Esophagus (tissue), 2 donors: ENCODE measurements around the gene CD44. TPM values are rescaled to one million over a fixed set of nuclear protein-coding genes. Genes with fewer than 3 reads are reported as not detected.
A peak's percentile ranks its signal among the peaks of the same experiment; 100 is the strongest.

ENCODE experiments used
- H3K27ac ChIP-seq, 2 donors: one replicate each; pipeline ENCODE4 v1.5.1; 2013; ENCODE audit warnings: low read depth in 2 of 2, mild to moderate bottlenecking in 2 of 2, inconsistent platforms in 1 of 2, low read length in 1 of 2, moderate library complexity in 1 of 2
- H3K27me3 ChIP-seq, 2 donors: one replicate each; pipeline ENCODE4 v1.6.1; 2013; ENCODE audit warnings: low read length in 2 of 2, control low read depth in 1 of 2, mild to moderate bottlenecking in 1 of 2; ENCODE audit not compliant: insufficient read depth in 2 of 2, control insufficient read depth in 1 of 2
- H3K36me3 ChIP-seq, 2 donors: one replicate each; pipeline ENCODE4 v1.6.1; 2013; ENCODE audit warnings: low read length in 1 of 2; ENCODE audit not compliant: control insufficient read depth in 2 of 2, insufficient read depth in 2 of 2
- H3K4me1 ChIP-seq, 2 donors: one replicate each; pipeline ENCODE4 v1.6.1; 2013; ENCODE audit warnings: low read length in 1 of 2; ENCODE audit not compliant: control insufficient read depth in 2 of 2, insufficient read depth in 2 of 2
- H3K4me3 ChIP-seq, 2 donors: one replicate each; pipeline ENCODE4 v1.5.1; 2013; ENCODE audit warnings: low read length in 2 of 2, mild to moderate bottlenecking in 2 of 2, low read depth in 1 of 2, moderate library complexity in 1 of 2
- H3K9me3 ChIP-seq, 2 donors: one replicate each; pipeline ENCODE4 v1.6.1; 2013; ENCODE audit warnings: mild to moderate bottlenecking in 2 of 2, low read depth in 1 of 2, low read length in 1 of 2, moderate library complexity in 1 of 2; ENCODE audit not compliant: control insufficient read depth in 2 of 2, insufficient read depth in 1 of 2
- WGBS, 2 donors: extraction: QIAGEN DNeasy Blood & Tissue Kit; methylation state at CpG; one replicate each; pipeline ENCODE4 v1.1.7; 2013; 5-methylcytosine and 5-hydroxymethylcytosine counted together
- polyA plus RNA-seq, 2 donors: library from polyadenylated mRNA; stranded (reverse); fragments of 200-250 nt; gene quantifications; one replicate each; pipeline ENCODE4 v1.2.3, GENCODE V29; 2013
- donor health status: healthy with polysubstance abuse.
- donor health status: Bipolar disorder and iron deficiency.

The CD44 gene
- polyA plus RNA-seq, 2 donors, result 130 to 161 TPM

- Histone ChIP-seq H3K4me1 (no peaks in the 10 kb centered on the region), H3K9me3 (no peaks in the 10 kb centered on the region), H3K27me3 (no peaks in the 10 kb centered on the region), H3K27ac (peak overlapping the region; percentile 27 to 29), H3K36me3 (peaks cover 0 to 14% of the 10 kb centered on the region in 2 donors), H3K4me3 (no peak overlapping the region)
- WGBS, 2 donors, result 80 to 84% methylated on average over 6 of the region's 6 CpGs
Observed at GRCh38 chr11:35190804-35191348, 51.9 kb downstream of the CD44 start.

GRCh38 chr11:35192347-35192746, 53.4 kb downstream of the CD44 start:
- Histone ChIP-seq H3K27ac (peak overlapping the region; percentile 47 to 57), H3K4me1 (no peaks in the 10 kb centered on the region), H3K36me3 (peaks cover 0 to 14% of the 10 kb centered on the region in 2 donors), H3K27me3 (no peaks in the 10 kb centered on the region), H3K9me3 (no peaks in the 10 kb centered on the region), H3K4me3 (no peak overlapping the region)
- 57 to 65% methylated on average over 3 of the region's 3 CpGs for WGBS, 2 donors

GRCh38 chr11:35193767-35194166, 54.8 kb downstream of the CD44 start:
- Histone ChIP-seq H3K9me3 (no peaks in the 10 kb centered on the region), H3K4me1 (no peaks in the 10 kb centered on the region), H3K4me3 (no peak overlapping the region), H3K27ac (no peak overlapping the region), H3K27me3 (no peaks in the 10 kb centered on the region), H3K36me3 (peaks cover 0 to 12% of the 10 kb centered on the region in 2 donors)
- WGBS, 2 donors, result 72 to 76% methylated on average over 6 of the region's 6 CpGs

GRCh38 chr11:35197292-35197691, 58.3 kb downstream of the CD44 start:
- H3K27me3 ChIP-seq, result no peaks in the 10 kb centered on the region
- H3K4me3 ChIP-seq, result no peak overlapping the region
- no peaks in the 10 kb centered on the region for H3K9me3 ChIP-seq
- H3K4me1 ChIP-seq, result no peaks in the 10 kb centered on the region
- H3K27ac ChIP-seq, result no peak overlapping the region
- WGBS, 2 donors, result 88 to 94% methylated on average over 1 of the region's 1 CpG
- peaks cover 4 to 13% of the 10 kb centered on the region in 2 donors for H3K36me3 ChIP-seq

DNA sequence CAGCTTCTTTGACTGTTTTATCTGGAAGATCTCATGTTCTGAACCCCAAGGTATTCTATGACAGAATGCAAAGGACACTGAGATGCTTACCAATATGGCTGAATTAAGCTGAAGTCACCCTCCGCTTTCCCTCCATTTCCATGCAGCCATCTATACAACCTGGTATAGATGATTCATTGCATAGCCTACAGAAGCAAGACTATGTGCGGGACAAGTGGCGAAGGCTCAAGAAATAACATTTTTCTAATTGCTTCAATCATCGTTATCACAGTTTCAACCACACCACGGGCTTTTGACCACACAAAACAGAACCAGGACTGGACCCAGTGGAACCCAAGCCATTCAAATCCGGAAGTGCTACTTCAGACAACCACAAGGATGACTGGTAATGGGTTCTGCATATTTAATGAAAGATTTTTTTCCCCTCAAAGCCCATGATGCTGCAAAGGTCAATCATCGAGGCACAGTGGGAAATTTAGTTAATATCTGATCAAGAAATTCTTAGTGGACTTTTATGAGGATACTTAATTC, 61.9 kb downstream of the CD44 start:
- Histone ChIP-seq H3K27ac (no peak overlapping the region), H3K4me1 (no peaks in the 10 kb centered on the region), H3K9me3 (no peaks in the 10 kb centered on the region), H3K36me3 (peaks cover 14 to 16% of the 10 kb centered on the region in 2 donors), H3K27me3 (no peaks in the 10 kb centered on the region), H3K4me3 (no peak overlapping the region)
- WGBS, 2 donors, result 92 to 95% methylated on average over 7 of the region's 7 CpGs

GRCh38 chr11:35204614-35205013, 65.6 kb downstream of the CD44 start:
- 83 to 91% methylated on average over 5 of the region's 5 CpGs for WGBS, 2 donors
- Histone ChIP-seq H3K27me3 (no peaks in the 10 kb centered on the region), H3K4me1 (no peaks in the 10 kb centered on the region), H3K9me3 (no peaks in the 10 kb centered on the region), H3K4me3 (no peak overlapping the region), H3K36me3 (peaks cover 15 to 22% of the 10 kb centered on the region in 2 donors), H3K27ac (no peak overlapping the region)

DNA sequence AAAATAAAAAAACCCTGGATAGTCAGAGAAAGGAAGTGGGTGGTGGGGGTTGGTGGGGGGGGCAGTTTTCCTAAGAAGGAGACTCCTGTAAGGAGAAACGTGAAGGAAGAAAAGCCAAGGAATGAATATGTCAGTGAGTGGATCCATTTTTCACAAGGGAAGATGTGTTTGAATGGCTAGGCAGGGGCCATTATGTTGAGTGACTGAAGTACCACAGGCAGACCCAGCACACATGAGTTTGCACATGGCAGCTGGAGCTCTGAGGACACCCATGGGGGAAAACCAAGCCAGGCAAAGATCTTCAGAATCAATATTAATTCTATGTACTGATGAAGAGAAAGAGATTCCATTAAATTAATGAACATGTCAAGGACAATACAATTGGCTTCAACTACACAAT, 67.6 kb downstream of the CD44 start:
- H3K27ac ChIP-seq, result no peak overlapping the region
- H3K9me3 ChIP-seq, result no peaks in the 10 kb centered on the region
- H3K4me3 ChIP-seq, result no peak overlapping the region
- peaks cover 9 to 22% of the 10 kb centered on the region in 2 donors for H3K36me3 ChIP-seq
- no peaks in the 10 kb centered on the region for H3K4me1 ChIP-seq
- no peaks in the 10 kb centered on the region for H3K27me3 ChIP-seq
- WGBS, 2 donors, result 96 to 100% methylated on average over 1 of the region's 1 CpG

GRCh38 chr11:35207471-35208403, 68.8 kb downstream of the CD44 start:
- WGBS, 2 donors, result 86 to 88% methylated on average over 10 of the region's 10 CpGs
- Histone ChIP-seq H3K4me3 (no peak overlapping the region), H3K9me3 (no peaks in the 10 kb centered on the region), H3K27ac (no peak overlapping the region), H3K36me3 (peaks cover 8 to 21% of the 10 kb centered on the region in 2 donors), H3K4me1 (no peaks in the 10 kb centered on the region), H3K27me3 (no peaks in the 10 kb centered on the region)

- no peaks in the 10 kb centered on the region for H3K4me1 ChIP-seq
- H3K27me3 ChIP-seq, result no peaks in the 10 kb centered on the region
- no peaks in the 10 kb centered on the region for H3K9me3 ChIP-seq
- H3K27ac ChIP-seq, result no peak overlapping the region
- H3K4me3 ChIP-seq, result no peak overlapping the region
- peaks cover 10 to 20% of the 10 kb centered on the region in 2 donors for H3K36me3 ChIP-seq
- WGBS, 2 donors, result 65 to 75% methylated on average over 4 of the region's 4 CpGs
Observed at GRCh38 chr11:35208795-35209194, 69.8 kb downstream of the CD44 start.
